GM21367 (cell line): ENCODE results near the gene HID1.

Experiments used
- ATAC-seq: cut with Tn5 transposase; IDR thresholded peaks from one replicate; pipeline ENCODE4 v1.9.1; 2021; ENCODE audit not compliant: unreplicated experiment

HID1 gene

DNA sequence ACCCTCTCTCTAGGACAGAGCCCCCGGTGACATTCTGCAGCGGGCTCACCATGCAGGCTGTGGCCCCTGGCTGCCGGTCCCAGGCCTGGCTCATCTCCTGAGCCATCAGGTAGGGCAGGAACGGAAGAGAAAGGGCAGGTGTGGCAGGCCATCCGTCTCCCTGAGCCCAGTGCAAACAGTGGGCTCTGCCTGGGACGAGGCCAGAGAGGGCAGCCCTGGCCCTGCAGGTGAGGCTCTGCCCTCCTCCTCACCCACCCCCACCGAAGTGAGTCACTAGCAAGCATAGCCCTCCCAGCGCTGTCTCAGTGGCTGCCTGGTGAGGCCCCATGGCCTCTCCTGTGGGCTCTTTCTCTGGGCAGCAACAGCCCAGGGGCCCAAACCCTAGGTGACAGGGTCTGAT is 22.4 kb downstream of the HID1 start:
- ATAC-seq, result no peak

DNA sequence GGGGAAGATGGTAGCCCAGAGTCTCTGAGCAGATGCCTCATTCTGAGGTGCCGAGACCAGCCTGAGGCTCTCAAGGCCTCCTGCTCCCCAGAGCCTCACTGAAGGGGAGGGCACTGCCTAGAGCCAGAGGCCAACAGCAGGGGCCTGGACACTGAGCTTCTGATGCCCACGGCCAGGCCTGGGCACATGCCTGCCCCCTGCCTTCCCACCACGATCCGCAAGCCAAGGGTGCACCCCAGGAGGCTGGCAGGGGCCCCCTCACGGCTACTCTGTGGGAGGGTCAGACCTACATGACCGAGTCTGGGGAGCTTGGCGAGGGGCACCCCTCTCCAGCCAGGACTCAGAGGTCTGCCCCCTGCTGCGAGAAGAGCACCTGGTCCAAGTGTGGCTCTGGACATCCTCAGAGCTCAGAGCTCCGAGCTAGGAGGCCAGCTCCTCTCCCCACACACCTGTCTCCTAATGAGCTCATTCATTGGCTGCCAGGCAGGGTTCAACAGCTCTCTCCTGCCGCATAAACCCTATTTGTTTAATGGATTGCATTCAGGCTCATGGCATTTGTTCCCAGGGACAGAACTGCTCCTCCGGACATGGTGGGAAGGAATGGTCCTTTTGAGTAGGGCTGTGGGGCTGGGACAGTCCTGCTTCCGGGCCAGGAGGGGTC is 23.0 kb downstream of the HID1 start:
- ATAC-seq, result no peak

DNA sequence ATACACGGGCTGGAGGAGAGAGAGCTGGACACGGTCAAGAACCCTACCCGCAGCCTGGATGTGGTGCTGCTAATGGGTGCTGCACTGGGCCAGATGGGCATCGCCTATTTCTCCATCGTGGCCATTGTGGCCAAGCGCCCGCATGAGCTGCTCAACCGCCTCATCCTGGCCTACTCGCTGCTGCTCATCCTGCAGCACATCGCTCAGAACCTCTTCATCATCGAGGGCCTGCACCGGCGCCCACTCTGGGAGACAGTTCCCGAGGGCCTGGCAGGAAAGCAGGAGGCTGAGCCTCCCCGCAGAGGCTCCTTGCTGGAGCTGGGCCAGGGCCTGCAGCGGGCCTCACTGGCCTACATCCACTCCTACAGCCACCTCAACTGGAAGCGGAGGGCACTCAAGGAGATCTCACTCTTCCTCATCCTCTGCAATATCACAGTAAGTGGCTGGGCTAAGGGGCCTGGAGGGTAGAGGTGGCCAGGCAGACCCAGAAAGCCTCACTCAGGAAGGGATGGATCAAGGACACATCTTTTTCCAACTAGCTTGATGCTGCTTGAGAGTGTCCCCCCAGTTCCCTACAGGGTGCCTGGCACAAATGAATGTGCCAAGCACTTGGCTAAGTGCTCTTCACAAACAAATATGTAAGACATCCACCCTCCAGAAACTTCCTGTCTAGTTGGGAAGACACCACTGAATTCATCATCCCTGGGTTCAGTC is 25.4 kb downstream of the HID1 start:
- ATAC-seq, result no peak

DNA sequence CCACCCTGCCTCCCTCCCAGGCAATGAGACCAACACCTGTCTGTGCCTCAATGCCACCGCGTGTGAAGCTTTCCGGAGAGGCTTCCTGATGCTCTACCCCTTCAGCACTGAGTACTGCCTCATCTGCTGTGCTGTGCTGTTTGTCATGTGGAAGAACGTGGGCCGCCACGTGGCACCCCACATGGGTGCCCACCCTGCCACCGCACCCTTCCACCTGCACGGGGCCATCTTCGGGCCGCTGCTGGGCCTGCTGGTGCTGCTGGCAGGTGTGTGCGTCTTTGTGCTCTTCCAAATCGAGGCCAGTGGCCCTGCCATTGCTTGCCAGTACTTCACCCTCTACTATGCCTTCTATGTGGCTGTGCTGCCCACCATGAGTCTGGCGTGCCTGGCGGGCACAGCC is 25.9 kb downstream of the HID1 start:
- no peak for ATAC-seq

DNA sequence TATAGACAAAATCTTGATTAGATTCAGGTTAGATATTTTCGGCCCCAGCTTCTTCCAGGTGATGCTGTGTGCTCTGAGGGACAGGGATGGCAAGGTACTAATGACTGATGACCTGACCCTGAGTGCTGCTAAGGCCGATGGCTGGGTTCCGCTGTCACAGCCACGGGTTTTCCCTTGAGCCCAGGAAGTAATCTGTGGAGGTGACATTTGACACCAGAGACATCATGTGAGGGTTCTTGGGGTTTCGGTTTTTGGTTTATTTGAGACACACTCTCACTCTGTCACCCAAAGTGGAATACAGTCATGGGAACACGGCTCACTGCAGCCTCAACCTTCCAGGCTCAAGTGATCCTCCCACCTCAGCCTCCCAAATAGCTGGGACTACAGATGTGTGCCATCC is 27.0 kb downstream of the HID1 start:
- no peak for ATAC-seq

DNA sequence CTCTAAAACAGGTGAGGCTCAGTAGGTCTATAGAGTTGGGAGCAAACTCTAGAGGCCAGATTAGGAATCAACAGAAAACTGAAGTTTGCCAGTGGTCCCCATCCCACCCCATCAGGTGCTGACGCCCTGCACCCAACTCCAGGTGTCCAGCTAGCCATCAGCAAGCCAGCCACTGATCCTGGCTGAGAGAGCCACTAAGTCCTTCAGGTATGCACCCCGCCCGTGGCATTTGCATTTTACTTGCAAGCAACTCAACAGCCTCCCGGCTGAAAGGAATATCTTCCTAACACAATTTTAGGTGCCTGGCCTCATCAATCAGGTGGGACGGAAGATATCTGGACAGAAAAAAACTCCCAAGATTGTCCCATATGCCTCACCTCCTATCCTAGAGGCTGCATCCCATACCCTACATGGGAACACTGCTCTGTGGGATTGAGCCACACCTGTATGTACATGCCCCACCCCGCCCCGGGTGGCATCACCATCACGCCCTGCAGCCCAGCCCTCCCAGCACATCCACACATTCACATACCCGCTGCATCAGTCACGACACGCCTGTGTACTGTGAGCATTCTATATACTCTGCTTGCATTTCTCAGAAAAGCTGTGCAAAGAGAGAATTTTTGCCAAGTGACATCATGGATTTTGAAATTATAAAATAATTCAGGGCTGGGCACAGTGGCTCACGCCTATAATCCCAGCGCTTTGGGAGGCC is 28.6 kb downstream of the HID1 start:
- ATAC-seq, result no peak

DNA sequence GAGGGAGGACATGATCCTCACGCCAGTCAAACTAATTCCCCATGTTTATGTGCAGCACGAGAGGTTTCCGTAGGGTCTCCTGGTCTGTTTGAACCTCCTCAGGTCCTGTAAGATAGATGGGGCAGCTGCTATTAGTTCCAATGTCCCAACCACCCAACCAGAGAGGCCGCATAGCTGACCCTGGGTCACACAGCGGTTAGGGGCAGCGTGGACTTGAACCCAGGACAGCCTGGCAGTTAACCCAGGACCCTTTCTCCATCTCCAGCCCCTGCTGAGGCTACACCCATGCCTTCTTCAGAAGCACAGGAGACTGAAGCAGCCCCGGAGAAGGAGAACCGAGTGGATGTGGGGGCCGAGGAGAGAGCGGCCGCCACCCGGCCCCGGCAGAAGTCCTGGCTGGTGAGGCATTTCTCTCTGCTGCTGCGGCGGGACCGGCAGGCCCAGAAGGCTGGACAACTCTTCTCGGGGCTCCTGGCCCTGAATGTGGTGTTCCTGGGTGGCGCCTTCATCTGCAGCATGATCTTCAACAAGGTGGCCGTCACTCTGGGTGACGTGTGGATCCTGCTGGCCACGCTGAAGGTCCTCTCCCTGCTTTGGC is 31.3 kb downstream of the HID1 start:
- no peak for ATAC-seq

DNA sequence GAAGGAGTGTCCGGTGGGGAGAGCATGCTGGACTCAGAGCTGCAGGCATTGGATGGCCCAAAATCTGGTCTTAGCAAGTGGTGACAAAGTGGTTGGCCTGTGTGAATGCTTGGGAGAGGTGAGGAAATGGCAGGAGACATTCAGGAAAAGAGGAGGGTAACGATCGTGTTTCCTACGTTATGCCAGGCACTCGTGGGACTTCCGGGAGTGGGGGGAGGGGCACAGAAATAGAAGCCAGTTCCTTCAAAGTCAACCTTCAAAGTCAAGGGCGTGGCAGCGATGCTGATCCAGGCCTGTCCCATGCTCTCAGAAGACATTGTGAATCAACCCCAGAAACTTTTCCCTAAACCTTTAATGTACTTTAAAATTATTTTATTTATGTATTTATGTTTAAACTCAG is 33.0 kb downstream of the HID1 start:
- no peak for ATAC-seq

DNA sequence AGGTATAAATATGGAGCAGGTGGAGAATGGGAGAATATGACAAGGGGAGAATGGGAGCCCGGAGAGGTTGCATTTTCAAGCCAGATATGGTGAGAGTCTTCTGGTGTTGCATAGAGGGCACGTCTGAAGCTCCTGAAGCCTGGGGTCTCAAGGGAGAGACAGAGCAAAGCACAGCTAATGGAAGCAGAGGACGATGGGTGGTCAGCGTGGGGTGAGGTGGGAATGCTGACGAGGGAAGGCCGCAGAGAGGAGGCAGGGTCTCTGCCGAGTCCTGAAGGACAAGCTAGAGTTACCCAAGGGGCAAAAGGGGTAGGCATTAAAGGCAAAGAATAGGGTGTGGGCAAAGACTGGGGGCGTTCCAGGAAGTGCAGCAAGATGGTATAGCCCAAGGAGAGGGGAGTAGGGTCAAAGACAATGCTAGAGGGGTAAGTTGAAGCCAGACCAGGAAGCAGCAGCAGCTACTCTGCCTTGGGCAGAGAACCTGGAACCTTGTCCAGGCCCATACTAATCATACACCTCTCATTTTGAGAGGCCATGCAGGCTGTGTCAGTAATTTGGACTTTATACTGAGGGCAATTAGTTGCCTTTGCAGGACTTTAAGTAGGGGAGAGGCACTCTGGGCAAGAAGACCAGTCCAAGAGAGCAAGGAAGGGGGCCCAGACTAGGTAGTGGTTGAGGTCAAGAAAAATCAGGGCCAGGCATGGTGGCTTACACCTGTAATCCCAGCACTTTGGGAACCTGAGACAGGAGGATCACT is 34.2 kb downstream of the HID1 start:
- ATAC-seq, result no peak

DNA sequence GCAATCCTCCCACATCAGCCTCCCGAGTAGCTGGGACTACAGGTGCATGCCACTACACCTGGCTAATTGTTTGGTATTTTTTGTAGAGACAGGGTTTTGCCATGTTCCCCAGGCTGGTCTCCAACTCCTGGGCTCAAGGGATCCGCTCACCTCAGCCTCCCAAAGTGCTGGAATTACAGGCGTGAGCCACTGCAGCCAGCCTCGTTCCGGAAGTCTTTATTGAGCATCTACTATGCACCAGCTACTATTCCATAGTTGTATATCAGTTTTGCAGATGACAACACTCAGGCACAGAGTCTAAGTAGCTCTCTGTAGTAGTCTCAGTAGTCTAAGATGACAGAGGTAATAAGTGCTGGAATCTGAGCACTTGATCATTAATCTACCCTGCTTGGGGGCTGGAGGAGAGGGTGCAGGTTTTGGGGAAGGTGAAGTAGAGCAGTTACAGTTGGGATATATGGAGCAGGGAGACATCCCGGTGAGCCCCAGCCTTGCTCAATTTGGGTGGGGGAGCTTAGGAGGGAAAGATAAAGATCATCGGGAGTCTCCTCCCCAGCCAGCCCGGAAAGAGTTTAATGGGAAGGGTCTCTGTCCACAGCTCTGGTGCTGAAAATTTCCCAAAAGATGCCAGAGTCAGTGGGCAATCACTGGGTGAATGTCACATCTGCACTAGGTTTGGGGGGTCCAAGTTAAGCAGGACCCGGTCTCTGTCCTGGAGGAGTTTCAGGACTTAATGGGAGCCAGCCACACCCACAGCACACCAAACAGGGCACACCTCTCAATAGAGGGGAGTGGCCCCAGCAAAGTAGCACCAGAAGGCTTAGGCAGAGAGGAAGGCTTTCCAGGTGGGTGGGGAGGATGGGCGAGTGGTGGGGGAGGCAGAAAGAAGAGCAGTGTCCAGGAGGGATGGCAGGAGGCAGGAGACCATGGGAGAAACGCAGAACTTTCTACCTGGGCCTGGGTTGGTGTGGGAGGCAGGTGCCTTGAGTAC is 35.2 kb downstream of the HID1 start:
- no peak for ATAC-seq

DNA sequence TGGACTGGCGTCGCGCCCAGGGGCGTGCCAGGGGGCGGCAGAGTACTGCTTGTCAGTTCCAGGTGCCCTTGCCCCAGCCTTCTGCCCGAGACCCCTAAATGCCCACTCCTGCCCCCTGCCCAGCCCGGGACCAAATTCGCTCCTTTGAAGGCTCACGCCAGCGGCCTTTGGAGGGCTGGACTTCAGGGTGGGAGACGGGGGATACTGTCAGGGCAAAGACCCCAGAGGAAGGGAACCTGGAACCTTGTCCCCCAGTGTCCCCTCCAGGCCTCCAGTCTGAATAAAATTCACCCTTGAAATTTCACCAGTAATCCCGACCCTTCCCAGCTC is 36.1 kb downstream of the HID1 start:
- ATAC-seq, result no peak

DNA sequence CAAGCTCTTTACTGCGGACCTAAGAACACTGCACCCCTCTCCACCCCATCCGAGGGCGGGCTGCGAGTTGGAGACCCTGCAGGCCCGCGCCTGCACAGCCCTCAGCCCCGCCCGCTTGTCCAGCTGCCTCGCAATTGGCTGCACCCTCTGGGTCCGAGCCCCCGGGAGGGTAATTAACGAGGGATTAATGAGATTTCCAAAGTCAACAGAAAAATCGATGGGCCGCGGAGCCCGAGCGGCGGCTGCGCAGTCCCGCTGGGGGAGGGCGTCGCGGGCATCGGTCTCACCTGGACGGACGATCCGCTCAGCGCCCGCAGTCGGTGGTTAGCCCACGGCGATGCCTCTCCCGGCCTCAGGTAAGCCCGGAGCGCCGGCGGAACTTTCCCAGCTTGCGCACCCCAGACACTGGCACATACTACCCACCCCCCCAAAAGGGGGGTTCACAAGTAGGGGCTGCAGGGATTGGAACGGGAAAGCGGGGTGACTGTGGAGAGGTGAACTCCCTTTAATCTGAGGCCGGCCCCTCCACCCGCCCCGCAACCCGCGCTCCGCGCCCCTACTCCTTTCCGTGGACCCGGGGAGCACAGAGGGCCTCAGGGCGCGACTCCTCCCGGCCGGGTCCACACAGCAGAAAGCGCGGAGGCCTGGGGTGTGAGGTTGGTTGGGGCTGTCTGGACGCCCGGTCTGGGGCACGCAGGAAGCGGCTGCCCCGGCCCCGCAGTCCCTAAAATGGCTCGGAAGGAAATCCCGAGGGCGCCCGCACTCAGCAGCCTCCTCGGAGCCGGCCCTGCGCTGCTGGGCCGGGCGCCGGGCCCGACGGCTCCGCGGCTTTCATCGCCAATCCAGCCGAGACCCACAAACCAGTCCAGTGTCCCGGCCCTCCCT is 36.7 kb downstream of the HID1 start, which contains the start of gene OTOP3:
OTOP3 (plus strand) TSS at position 314 of the 885 bp plus-strand sequence; CDS start at position 338, 24 bp downstream.
- no peak for ATAC-seq

DNA sequence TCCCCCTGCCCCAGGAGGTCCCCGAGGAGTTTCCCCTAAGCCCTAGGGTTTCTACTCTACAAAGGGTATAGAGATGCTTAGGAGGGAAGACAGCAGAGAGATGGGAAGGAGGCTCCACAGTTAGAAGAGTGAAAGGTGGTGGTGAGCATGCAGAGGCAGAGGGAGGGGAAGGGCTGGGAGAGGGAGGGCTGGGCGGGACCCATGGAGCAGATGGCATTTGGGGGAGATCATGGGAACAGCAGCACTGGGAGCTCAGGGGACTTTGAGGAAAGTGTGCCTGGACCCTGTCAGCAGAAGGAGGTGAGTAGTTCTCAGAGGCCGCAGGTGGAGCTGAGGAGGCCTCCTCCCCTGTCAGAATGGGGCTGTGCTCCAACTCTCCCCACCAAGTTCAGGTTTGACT is 37.5 kb downstream of the HID1 start:
- ATAC-seq, result no peak

DNA sequence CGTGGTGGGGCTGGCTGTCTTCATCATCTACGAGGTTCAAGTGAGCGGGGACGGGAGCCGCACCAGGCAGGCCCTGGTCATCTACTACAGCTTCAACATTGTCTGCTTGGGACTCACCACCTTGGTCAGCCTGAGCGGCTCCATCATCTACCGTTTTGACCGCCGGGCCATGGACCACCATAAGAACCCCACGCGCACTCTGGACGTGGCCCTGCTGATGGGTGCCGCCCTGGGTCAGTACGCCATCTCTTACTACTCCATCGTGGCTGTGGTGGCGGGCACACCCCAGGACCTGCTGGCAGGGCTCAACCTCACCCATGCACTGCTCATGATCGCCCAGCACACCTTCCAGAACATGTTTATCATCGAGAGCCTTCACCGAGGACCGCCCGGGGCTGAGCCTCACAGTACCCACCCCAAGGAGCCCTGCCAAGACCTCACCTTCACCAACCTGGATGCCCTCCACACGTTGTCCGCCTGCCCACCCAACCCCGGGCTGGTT is 42.0 kb downstream of the HID1 start:
- no peak for ATAC-seq

DNA sequence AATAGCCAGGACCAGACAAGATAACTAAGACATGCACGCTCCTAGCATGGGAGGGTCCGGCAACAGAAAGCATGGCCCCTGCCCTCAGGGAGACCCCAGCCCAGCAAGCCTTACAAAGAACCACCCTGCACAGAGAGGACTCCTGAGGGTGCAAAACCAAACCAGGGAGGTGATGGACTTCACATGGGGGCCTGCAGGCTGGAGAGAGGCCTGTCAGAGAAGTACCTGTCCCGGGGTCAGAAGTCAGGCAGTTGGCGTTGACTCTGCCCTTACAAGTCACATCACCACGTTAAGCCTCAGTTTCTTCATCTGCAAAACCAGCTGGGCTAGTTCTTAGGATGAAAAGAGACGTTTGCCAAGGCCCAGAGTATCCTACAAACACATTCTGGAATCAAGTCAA is 43.8 kb downstream of the HID1 start:
- no peak for ATAC-seq

DNA sequence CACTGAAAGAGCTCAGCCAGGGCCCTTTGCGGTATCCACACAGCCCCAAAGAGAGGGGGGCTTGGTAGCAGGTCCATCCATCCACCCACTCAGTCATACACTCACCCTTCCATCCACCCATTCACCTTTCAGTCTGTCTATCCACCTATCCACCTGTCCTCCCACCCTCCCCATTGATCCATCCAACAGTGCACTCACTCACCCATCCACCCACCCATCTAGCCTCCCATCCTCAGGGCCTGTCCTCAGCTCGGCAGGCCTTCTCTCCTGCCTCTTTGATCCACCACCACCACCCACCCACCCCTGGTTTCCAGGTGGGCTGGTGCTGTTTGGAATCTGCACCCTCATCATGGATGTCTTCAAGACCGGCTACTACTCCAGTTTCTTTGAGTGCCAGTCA is 47.3 kb downstream of the HID1 start:
- ATAC-seq, result no peak

DNA sequence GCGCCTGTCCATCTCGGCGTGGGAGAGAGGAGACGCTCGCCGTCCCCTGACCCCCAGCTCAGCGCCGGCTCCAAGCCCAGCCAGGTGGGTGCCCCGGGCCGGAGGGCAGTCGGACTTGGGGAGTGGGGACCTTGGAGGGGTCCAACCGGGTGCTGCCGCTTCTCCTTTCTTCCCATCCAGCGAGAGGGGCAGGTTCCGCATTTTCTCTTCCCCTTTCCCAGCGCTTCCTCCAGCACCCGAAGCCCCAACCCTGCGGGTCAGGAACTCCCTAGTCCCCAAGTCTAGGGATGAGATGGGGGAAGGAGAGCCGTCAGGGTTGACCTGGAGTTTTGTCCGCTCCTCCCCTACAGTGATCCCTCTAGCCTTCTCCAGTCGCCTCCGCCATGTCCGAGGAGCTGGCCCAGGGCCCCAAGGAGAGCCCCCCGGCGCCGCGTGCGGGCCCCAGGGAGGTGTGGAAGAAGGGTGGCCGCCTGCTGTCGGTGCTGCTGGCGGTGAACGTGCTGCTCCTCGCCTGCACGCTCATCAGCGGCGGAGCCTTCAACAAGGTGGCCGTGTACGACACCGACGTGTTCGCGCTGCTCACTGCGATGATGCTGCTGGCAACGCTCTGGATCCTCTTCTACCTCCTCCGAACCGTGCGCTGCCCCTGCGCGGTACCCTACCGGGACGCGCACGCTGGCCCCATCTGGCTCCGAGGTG is 48.2 kb downstream of the HID1 start, which contains the start of gene OTOP2:
OTOP2 (plus strand) TSS at position 24 of the 699 bp plus-strand sequence; CDS start at position 384, 360 bp downstream.
- ATAC-seq, result no peak
